Measurements from ENCODE around the gene CPVL.

The CPVL gene

GRCh38 chr7:28981161-28981465 is 165.2 kb downstream of the CPVL start:
- no peak for DNase-seq (ENCODE audit: extremely low read depth in 1 of 2, low read depth in 1 of 2)

- no peak for DNase-seq (ENCODE audit: extremely low read depth in 1 of 2, low read depth in 1 of 2)
These were observed 165.7 kb downstream of the CPVL start for GRCh38 chr7:28980451-28981160.

GRCh38 chr7:28979776-28980175 is 166.6 kb downstream of the CPVL start:
- DNase-seq (ENCODE audit: extremely low read depth in 1 of 2, low read depth in 1 of 2) = no peak

- no peak for DNase-seq (ENCODE audit: extremely low read depth in 1 of 2, low read depth in 1 of 2)
These were observed 168.5 kb downstream of the CPVL start for GRCh38 chr7:28977881-28978280.

- no peak for DNase-seq (ENCODE audit: extremely low read depth in 1 of 2, low read depth in 1 of 2)
These were observed 170.3 kb downstream of the CPVL start for GRCh38 chr7:28976022-28976421.

GRCh38 chr7:28973591-28973990 is 172.7 kb downstream of the CPVL start:
- no peak for DNase-seq (ENCODE audit: extremely low read depth in 1 of 2, low read depth in 1 of 2)

- DNase-seq (ENCODE audit: extremely low read depth in 1 of 2, low read depth in 1 of 2) = no peak
These were observed 182.3 kb downstream of the CPVL start for GRCh38 chr7:28964056-28964455.

- no peak for DNase-seq (ENCODE audit: extremely low read depth in 1 of 2, low read depth in 1 of 2)
These were observed 184.4 kb downstream of the CPVL start for GRCh38 chr7:28961972-28962371.

GRCh38 chr7:28960071-28960840 is 186.1 kb downstream of the CPVL start:
- no peak for DNase-seq (ENCODE audit: extremely low read depth in 1 of 2, low read depth in 1 of 2)

GRCh38 chr7:28958980-28959347 is 187.4 kb downstream of the CPVL start:
- no peak for DNase-seq (ENCODE audit: extremely low read depth in 1 of 2, low read depth in 1 of 2)

- DNase-seq (ENCODE audit: extremely low read depth in 1 of 2, low read depth in 1 of 2) = no peak
These were observed 187.9 kb downstream of the CPVL start, which contains the start of gene TRIL for GRCh38 chr7:28958235-28958979. TSS of gene TRIL (minus strand) at chr7:28958330. CDS start at chr7:28958046, 284 bp downstream.

- DNase-seq (ENCODE audit: extremely low read depth in 1 of 2, low read depth in 1 of 2) = no peak
These were observed 188.5 kb downstream of the CPVL start for GRCh38 chr7:28957751-28958234.

- no peak for DNase-seq (ENCODE audit: extremely low read depth in 1 of 2, low read depth in 1 of 2)
These were observed 189.1 kb downstream of the CPVL start for GRCh38 chr7:28957064-28957750.

- no peak for DNase-seq (ENCODE audit: extremely low read depth in 1 of 2, low read depth in 1 of 2)
These were observed 189.7 kb downstream of the CPVL start for GRCh38 chr7:28956608-28957063.

- DNase-seq (ENCODE audit: extremely low read depth in 1 of 2, low read depth in 1 of 2) = no peak
These were observed 190.4 kb downstream of the CPVL start for GRCh38 chr7:28955718-28956607.

- DNase-seq (ENCODE audit: extremely low read depth in 1 of 2, low read depth in 1 of 2) = no peak
These were observed 191.0 kb downstream of the CPVL start for GRCh38 chr7:28955356-28955717.

GRCh38 chr7:28954946-28955345 is 191.4 kb downstream of the CPVL start:
- no peak for DNase-seq (ENCODE audit: extremely low read depth in 1 of 2, low read depth in 1 of 2)

- no peak for DNase-seq (ENCODE audit: extremely low read depth in 1 of 2, low read depth in 1 of 2)
These were observed 191.9 kb downstream of the CPVL start for GRCh38 chr7:28954471-28954870.

- no peak for DNase-seq (ENCODE audit: extremely low read depth in 1 of 2, low read depth in 1 of 2)
These were observed 192.7 kb downstream of the CPVL start for GRCh38 chr7:28953633-28954032.
